M059J (cell line): ENCODE results near the gene PDGFB. TPM values are rescaled to one million over a fixed set of nuclear protein-coding genes. Genes with fewer than 3 reads are reported as not detected.
A peak's percentile ranks its signal among the peaks of the same experiment; 100 is the strongest.

Source experiments
- DNase-seq: peaks from one replicate; pipeline ENCODE4 v3.0.0-alpha.2; 2012; ENCODE audit warnings: low read depth
- total RNA-seq: library from RNA; depleted of rRNA; stranded (reverse); fragments of >200 nt; shearing (Covaris generic); gene quantifications from 2 replicates; pipeline ENCODE4 v1.2.3, GENCODE V29; 2014; rRNA removed

PDGFB gene
- total RNA-seq, 1 experiment from 2014 or later = 7.2 TPM

DNA sequence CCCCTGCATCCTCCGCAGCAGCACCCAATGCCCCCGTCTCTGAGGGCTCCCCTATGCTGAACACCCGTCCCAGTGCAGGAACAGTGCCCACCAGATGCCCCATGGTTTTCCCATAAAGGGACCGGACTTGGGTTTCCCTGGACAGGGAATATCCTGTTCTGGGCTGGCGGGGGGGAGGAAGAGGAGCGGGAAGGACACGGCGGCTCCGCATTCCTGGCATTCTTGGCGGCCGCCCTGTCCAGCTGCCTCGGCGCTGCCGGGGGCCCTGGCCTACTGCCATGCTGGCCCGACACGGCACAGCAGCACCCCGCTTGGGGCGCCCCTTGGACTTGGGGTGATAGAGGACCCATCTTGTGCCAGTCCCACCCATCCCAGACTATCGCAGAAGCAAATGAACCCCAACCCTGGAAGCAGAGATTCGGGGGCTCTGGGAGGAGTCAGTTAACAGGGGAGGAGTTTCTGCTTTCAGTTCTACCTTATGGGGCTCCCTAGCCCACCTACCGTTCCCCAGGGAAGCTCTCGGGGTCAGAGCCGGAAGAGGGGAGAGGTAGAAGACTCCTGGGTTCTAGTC lies 68.6 kb downstream of the PDGFB start:
- peak; percentile 86 for DNase-seq

DNA sequence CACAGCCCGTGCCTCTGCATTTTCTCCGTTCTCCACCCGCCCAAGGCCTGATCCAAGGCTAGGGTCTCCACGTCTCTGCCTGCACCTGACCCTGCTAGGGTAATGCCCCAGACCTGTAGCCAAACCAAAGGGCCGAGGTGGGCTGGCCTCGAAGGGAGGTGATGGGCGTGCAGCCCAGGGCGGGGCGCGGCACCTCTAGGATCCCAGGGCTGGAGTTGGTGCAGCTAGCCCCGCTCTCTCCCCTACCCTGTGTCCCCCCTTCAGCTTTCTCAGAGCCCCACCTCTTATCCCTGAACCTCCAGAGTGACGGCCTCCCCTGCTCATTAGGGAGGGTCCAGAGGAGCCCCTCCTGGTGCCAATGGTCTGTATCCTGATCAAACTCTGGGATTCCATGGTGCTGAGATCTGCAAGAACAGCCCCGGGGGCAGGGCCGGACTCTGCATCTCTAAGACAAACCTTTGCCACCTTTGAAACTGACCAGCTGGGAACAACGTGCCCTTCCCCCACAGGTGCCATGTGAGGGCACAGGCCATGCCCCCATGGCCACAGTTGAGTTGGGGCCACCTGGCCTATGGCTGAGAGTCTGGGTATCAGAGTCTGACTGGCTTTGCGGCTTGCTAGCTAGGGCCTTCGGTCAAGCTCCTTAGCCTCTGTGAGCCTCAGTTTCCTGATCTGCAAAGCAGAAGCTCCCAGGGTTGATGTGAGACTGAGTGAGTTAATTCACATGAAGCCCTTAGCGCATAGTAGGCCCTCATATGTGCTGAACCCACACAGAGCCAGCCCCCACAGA lies 69.2 kb downstream of the PDGFB start:
- DNase-seq = peak; percentile 71

DNA sequence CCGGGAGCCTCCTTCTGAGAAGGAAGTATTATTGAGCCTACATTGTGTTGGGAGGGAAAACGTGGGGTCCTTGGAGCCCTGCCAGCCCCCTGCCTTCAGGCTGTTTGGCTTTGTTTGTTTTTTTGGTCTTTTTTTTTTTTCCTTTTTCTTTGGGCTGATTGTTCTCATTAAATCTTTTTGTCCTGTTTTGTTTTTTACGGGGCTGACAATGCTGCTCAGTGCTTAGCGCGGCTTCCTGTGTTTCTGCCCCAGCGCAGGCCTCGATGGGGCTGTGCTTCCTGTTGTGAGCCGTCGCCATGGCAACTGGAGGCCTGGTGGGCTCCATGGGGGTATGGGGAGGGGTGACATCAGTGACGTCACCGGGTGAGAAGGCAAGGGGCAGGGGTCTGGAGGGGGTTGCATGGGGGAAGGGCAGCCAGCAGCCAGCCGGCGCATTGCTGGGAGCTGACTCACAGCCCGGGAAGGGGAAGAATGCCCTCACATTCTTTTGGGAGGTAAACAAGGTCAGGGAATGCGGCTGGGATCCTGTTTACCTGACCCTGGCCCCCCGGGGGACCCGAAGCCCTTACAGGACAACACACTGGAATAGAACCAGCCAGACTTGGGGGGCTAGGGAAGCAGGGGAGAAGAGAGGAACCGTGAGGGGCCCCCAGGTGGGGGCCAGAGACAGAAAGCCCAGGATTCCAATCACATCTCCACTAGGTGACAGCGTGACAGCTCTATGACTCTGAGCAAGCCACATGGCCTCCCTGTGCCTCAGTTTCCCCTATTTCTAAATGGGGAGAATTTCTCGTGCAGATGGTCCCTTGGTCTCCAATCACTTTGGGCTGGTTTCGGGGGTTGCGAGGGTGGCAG lies 70.1 kb downstream of the PDGFB start:
- peak; percentile 90 for DNase-seq

DNA sequence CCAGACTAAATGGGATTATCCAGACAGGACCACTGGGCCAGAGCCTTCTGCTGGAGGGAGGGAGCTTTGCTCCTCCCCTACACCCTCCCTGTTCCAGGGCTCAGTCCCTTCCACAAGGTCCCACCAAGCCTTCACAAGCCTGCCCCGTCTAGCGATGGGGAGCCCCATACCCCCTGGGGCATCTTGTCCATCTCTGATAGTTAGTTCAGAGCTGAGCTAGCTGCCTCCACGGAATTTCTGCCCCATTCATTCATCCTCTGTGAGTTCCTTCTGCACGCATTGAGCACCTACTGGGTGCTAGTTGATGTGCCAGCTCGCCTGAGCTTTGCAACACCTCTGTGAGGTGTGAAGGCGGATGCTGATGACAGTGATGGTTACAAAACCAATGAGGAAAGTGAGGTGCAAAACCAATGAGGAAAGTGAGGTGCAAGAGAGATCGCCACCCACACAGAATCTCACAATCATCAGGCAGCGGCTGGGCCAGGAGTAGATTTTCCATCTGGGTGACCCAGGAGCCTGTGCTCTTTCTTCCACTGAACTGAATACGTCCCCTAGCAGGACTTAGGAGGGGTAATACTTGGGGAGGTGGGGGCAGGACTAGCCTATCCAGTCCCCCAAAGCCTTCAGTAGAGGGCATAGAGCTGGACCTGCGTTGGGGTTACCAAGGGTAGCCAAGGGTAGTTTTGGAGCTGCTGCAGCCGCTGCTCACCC lies 70.8 kb downstream of the PDGFB start:
- peak; percentile 8 for DNase-seq

Other genes starting within 250 kb of the PDGFB start
- 10.0 and 13.8 TPM in 2 replicates for gene APOBEC3C, start 230.7 kb downstream of the PDGFB start, total RNA-seq
- gene APOBEC3D, start 223.9 kb downstream of the PDGFB start, total RNA-seq = 1.1 and 1.6 TPM in 2 replicates
- gene APOBEC3F, start 204.1 kb downstream of the PDGFB start, total RNA-seq = 4.8 and 6.1 TPM in 2 replicates
- gene APOBEC3G, start 167.7 kb downstream of the PDGFB start, total RNA-seq = 23.4 and 30.1 TPM in 2 replicates
- 1.7 TPM in 1 of 2 replicates, not detected in the other for gene APOBEC3H, start 147.7 kb downstream of the PDGFB start, total RNA-seq
- 0.76 and 3.0 TPM in 2 replicates for gene CBX7, start 92.3 kb downstream of the PDGFB start, total RNA-seq
- gene RPL3, start 74.6 kb upstream of the PDGFB start, total RNA-seq = 627 and 755 TPM in 2 replicates
- gene SYNGR1, start 105.0 kb upstream of the PDGFB start, total RNA-seq = 13.6 and 14.9 TPM in 2 replicates
- 9.0 and 16.1 TPM in 2 replicates for gene TAB1, start 154.8 kb upstream of the PDGFB start, total RNA-seq
- not detected in 2 replicates for gene MGAT3, start 212.0 kb upstream of the PDGFB start, total RNA-seq